Tibial artery (tissue), 4 donors: Measurements from ENCODE around the gene SAMD4B.

Experiments
- DNase-seq, 2 donors: peaks; one replicate each; pipeline ENCODE4 v3.0.0-alpha.2; 2019
- H3K27ac ChIP-seq, 2 donors: fragments of 200-600 bp; sonication (generic) in 1 of 2; 1 replicate in 1 of 2; 2 replicates in 1 of 2; pipeline ENCODE4 v1.5.1; 2018 to 2019; ENCODE audit warnings: mild to moderate bottlenecking in 1 of 2
- H3K27me3 ChIP-seq, 2 donors: fragments of 200-600 bp; sonication (generic) in 1 of 2; one replicate each; pipeline versions ENCODE4 v1.5.1 to v1.6.0; 2016 to 2019
- H3K36me3 ChIP-seq, 3 donors: fragments of 200-600 bp; sonication (generic) in 2 of 3; one replicate each; pipeline ENCODE4 v1.5.1; 2016 to 2019; ENCODE audit warnings: mild to moderate bottlenecking in 2 of 3
- H3K4me1 ChIP-seq, 4 donors: fragments of 200-600 bp; sonication (generic) in 2 of 4; 1 replicate in 3 of 4; 2 replicates in 1 of 4; pipeline ENCODE4 v1.5.1; 2016 to 2019
- H3K4me3 ChIP-seq, 2 donors: fragments of 200-600 bp; sonication (generic) in 1 of 2; 1 replicate in 1 of 2; 2 replicates in 1 of 2; pipeline ENCODE4 v1.5.1; 2018 to 2019; ENCODE audit warnings: mild to moderate bottlenecking in 2 of 2
- H3K9me3 ChIP-seq, 3 donors: fragments of 200-600 bp; sonication (generic) in 1 of 3; one replicate each; pipeline ENCODE4 v1.5.1; 2016 to 2019
- CTCF ChIP-seq, 2 experiments: fragments of 200-600 bp in 1 of 2; fragments of 450-650 bp in 1 of 2; IDR thresholded peaks; one replicate each; pipeline ENCODE4 v1.5.1; 2017 to 2019; ENCODE audit warnings: antibody characterized with exemption in 2 of 2, mild to moderate bottlenecking in 1 of 2, moderate library complexity in 1 of 2
- intact Hi-C: fragments of 100-400 bp; cut with DNase I; formaldehyde crosslinking; loops from one replicate; pipeline ENCODE4 v1.15.0; 2023; ENCODE audit warnings: low total_unique reads

The SAMD4B gene

GRCh38 chr19:39422020-39422419 is 79.8 kb downstream of the SAMD4B start:
- no peak overlapping the region for H3K4me3 ChIP-seq
- H3K36me3 ChIP-seq = peaks cover 69 to 82% (median 71%) of the 10 kb centered on the region in 3 donors
- intact Hi-C loops = no loop called here
- DNase-seq = no peak
- H3K9me3 ChIP-seq = no peaks in the 10 kb centered on the region
- TF ChIP-seq CTCF (IDR thresholded peaks at IDR 0.05) = no peak
- H3K4me1 ChIP-seq = peaks cover 0 to under 1% (median 0%) of the 10 kb centered on the region in 4 donors
- no peak overlapping the region for H3K27ac ChIP-seq
- no peaks in the 10 kb centered on the region for H3K27me3 ChIP-seq

- no peaks in the 10 kb centered on the region for H3K9me3 ChIP-seq
- H3K4me3 ChIP-seq = no peak overlapping the region
- H3K27me3 ChIP-seq = no peaks in the 10 kb centered on the region
- H3K36me3 ChIP-seq = peaks cover 59 to 68% (median 61%) of the 10 kb centered on the region in 3 donors
- no peak for TF ChIP-seq CTCF (IDR thresholded peaks at IDR 0.05)
- DNase-seq = no peak
- intact Hi-C loops = no loop called here
- H3K4me1 ChIP-seq = peaks cover 0 to 14% (median 5%) of the 10 kb centered on the region in 4 donors
- H3K27ac ChIP-seq = no peak overlapping the region
Observed at GRCh38 chr19:39423258-39424086, 81.3 kb downstream of the SAMD4B start.

GRCh38 chr19:39424934-39425333 is 82.7 kb downstream of the SAMD4B start:
- peaks cover 0 to 27% (median 16%) of the 10 kb centered on the region in 4 donors for H3K4me1 ChIP-seq
- no peak for TF ChIP-seq CTCF (IDR thresholded peaks at IDR 0.05)
- no peak overlapping the region for H3K27ac ChIP-seq
- no peak for DNase-seq
- H3K4me3 ChIP-seq = no peak overlapping the region
- intact Hi-C loops = no loop called here
- H3K36me3 ChIP-seq = peaks cover 45 to 53% (median 46%) of the 10 kb centered on the region in 3 donors
- H3K27me3 ChIP-seq = no peaks in the 10 kb centered on the region
- H3K9me3 ChIP-seq = no peaks in the 10 kb centered on the region

- Histone ChIP-seq H3K27me3 (no peaks in the 10 kb centered on the region), H3K9me3 (no peaks in the 10 kb centered on the region), H3K27ac (no peak overlapping the region), H3K36me3 (peaks cover 37 to 45% (median 38%) of the 10 kb centered on the region in 3 donors), H3K4me3 (no peak overlapping the region), H3K4me1 (peaks cover 0 to 27% (median 16%) of the 10 kb centered on the region in 4 donors)
- intact Hi-C loops = no loop called here
- TF ChIP-seq CTCF (IDR thresholded peaks at IDR 0.05) = no peak
- DNase-seq = no peak
Observed at GRCh38 chr19:39425744-39426143, 83.5 kb downstream of the SAMD4B start.

GRCh38 chr19:39426170-39426569 is 83.9 kb downstream of the SAMD4B start:
- DNase-seq = no peak
- no peaks in the 10 kb centered on the region for H3K27me3 ChIP-seq
- H3K36me3 ChIP-seq = peaks cover 33 to 42% (median 34%) of the 10 kb centered on the region in 3 donors
- no peaks in the 10 kb centered on the region for H3K9me3 ChIP-seq
- no peak overlapping the region for H3K27ac ChIP-seq
- H3K4me1 ChIP-seq = peaks cover 0 to 27% (median 16%) of the 10 kb centered on the region in 4 donors
- intact Hi-C loops = no loop called here
- no peak for TF ChIP-seq CTCF (IDR thresholded peaks at IDR 0.05)
- no peak overlapping the region for H3K4me3 ChIP-seq
